SW480 (cell line): ENCODE data around the gene JOSD1.

Experiments
- DNase-seq: peaks from one replicate; pipeline ENCODE4 v3.0.0-alpha.2; 2016; ENCODE audit warnings: low spot score

JOSD1 gene

DNA sequence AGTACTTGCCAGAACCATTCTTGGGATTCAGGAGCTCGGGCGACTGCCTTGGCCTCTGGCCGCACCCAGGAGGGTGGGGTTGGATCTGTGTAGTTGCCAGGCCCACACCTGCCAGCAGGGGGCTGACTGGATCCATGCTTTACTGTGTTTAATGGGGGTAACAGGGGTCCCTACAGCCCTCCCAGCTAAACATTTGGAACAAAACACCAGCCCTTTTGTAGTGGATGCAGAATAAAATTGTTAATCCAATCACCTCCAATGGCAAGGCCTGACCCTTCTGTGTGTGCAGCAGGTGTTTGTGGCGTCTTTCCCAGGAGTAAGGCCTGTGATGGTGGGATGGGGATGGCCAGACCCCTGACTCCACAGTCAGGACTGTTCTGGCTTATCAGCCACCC, 32.6 kb upstream of the JOSD1 start:
- DNase-seq, result no peak

DNA sequence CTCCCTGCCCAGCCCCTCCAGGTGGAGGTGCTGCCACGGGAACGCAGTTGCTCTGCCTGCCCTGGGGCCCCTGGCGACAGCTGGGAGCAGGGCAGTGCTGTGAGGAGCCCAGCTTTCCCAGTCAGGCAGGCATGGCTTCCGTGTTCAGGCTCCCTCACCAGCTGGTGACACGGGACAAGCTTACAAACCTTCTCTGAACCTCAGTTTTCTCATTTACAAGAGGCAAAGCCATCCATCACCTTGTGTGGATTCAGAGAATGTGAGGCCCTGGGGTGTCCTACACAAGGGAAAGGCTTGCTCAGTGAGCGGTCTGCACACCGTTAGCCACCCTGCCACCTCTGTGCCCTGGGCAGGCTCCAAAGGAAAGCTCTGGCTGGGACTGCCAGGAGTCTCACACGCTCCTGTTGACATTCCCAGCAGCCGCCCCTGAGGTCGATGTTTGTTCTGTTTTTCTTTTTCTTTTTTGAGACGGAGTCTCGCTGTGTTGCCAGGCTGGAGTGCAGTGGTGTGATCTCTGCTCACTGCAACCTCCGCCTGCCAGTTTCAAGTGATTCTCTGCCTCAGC, 31.6 kb upstream of the JOSD1 start:
- no peak for DNase-seq

DNA sequence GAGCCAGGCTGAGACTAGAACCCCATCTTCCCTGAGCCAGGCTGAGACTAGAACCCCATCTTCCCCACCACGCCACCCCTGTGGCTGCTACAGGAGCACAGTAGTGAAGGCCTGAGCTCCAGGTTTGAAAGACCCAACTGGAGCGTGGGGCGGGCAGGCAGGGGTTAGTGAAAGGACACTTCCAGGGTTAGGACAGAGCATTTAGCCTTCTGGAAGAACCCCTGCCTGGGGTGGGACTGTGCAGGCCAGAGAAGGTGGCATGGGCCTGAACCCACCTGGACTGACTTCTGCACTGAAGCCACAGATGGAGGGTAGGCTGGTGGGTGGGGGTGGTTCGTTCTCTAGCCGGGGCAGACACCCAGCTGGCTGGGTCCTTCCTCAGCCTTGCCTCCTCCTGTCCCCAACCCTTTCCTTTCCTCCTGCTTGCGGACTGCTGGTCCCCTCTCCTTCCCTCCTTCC, 31.0 kb upstream of the JOSD1 start:
- no peak for DNase-seq

DNA sequence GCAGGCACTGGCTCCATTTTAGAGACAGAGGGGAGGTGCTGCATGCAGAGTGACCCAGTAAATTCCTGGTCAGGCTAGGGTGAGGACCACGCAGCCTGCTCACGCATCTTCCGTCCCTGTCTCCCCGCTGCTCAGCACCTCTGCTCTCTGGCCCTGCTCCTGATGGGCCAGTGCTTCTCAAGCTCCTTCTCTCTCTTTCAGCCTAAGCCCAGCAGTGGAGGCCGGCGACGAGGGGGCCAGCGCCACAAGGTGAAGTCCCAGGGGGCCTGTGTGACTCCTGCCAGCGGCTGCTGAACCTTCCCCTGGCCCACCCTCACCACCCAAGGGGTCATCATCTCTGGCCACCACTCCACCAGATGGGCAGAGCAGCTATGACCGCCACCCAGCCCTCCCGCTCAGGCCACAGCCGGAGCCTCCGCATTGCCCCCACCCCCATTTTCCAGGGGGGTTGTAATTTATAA, 29.7 kb upstream of the JOSD1 start:
- no peak for DNase-seq

DNA sequence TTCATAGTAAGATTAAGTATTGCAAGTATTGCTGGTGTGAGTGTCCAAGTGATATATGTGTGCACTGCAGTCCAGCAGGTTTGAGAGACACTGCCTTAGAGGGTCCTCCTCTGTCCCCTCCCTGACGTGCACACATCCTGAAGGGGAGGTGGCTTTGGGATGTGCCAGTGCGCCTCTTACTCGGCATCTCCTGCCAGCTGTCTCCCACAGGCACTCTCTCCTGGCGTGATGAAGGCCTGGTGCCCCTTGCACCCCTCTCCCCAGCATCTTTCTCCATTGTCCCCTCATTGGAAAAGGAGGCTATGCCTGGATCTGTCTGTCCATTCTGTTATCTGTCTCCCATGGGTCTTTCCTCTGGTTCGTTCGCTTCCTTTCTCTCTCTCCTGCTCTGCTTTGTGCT, 29.2 kb upstream of the JOSD1 start:
- no peak for DNase-seq

DNA sequence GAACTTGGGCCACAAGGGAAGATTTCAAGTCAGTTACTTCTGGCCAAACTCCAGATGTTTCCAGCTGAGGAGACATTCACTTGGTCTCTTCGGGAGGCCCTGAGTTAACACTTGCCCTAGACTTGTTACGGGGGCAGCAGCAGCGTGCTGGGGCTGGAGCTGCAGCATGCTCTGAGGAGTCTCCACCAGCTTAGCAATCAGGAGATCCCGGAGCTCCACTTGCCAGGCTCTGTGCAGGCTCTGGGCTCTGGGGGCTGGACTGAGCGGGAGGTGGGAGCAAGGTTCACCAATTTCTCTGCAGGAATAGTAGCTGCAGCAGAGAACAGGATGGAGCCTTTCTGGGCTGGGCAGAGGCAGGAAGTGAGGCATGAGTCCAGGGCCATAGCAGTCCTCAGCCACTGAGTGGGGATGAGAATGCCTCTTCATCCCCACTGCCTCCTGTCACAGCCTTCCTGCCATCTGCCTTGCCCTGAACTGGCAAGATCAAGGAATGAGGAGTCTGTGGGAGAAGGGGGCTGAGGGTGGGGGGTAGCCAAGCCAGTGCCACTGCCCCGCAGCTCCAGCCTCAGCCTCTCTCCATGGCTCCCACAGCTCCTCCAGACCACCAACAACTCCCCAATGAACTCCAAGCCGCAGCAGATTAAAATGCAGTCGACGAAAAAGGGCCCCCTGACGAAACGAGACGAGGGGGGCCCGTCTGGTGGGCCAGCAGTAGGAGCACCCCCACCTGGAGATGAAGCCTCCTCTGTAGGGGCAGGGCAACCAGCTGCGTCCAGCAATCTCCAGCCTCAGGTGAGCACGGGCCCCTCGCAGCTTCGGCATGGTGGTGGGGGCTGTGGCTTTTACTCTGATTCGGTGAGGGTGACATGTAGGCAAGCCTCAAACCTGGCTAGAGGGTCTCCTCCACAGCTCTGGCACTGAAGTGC, 28.4 kb upstream of the JOSD1 start:
- no peak for DNase-seq

DNA sequence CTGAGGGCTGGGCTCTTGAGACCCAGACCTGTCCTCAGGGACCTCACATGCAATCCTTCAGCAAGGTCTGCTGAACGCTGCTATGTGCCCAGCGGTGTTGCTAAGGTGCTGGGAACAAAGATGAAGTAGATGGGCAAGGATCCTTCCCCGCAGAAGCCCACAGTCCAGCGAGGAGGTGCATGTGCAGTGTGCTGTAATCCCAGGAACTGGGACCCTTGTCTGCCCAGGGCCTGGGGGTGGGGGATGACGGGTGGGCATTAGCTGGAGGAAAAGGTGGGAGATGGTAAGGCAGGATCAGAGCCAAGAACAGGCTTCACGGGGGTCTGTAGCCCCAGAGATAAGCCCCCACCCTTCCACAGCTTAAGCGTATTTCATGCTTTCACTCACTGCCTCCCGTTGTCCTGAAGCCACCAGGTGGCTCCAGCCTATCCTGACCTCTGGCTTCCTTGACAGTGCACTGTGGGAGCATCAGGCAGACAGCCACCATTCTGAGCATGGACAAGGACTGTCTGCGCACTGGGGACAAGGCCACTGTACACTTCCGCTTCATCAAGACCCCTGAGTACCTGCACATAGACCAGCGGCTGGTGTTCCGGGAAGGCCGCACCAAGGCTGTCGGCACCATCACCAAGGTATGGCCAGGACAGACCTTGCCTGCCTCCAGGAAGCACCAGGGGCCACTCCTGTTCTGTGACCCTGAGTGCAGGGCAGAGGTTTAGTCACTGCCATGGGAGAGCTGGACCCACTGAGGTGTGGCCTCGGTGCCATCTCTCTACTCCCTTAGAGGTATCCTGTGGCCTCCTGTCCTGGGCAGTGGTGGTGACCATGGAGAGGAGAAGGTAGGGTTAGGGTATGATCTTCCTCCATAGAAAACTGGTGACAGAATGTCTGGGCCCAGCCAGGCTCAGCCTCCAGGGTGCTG, 27.0 kb upstream of the JOSD1 start:
- no peak for DNase-seq

DNA sequence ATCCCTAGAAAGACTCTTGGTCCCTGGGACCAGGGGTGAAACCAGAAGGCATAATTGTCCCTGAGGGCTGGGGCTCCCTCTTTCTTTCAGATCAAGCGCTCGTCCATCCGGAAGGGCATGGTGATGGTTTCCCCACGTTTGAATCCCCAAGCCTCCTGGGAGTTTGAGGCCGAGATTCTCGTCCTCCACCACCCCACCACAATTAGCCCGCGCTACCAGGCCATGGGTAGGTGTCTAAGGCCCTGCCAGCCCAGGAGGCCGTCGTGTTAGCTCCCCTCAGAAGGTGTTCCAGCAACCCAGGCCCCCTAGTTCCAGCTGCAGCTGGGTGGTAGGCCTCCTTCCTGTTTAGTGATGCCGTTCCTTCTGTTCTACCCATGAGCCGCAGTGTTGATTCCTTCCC, 26.4 kb upstream of the JOSD1 start:
- no peak for DNase-seq

DNA sequence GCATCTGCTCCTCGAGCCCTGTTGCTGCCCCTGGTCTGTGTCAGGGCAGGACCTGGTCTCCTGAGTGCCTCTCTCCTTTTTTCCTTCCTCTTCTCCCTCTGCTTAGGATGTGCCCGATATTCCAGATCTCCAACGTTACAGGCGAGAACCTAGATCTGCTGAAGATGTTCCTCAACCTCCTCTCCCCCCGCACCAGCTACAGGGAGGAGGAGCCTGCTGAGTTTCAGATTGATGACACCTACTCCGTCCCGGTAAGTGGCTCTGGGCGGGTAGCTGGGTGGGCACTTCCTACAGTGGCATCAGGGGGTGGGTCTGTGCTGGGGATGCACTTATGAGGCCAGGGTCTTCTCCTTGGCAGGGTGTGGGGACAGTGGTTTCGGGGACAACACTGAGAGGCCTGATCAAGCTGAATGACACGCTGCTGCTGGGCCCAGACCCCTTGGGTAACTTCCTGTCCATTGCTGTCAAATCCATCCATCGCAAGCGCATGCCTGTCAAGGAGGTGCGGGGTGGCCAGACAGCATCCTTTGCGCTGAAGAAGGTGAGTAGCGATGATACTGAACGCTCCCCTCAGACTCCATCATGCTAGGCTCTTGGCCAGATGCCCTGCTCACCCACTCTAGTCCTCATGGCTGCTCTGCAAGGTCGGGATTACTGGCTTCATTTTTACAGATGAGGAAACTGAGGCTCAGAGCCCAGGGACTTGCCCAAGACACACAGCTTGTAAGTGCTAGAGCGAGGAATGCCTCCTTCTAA, 25.3 kb upstream of the JOSD1 start:
- no peak for DNase-seq

DNA sequence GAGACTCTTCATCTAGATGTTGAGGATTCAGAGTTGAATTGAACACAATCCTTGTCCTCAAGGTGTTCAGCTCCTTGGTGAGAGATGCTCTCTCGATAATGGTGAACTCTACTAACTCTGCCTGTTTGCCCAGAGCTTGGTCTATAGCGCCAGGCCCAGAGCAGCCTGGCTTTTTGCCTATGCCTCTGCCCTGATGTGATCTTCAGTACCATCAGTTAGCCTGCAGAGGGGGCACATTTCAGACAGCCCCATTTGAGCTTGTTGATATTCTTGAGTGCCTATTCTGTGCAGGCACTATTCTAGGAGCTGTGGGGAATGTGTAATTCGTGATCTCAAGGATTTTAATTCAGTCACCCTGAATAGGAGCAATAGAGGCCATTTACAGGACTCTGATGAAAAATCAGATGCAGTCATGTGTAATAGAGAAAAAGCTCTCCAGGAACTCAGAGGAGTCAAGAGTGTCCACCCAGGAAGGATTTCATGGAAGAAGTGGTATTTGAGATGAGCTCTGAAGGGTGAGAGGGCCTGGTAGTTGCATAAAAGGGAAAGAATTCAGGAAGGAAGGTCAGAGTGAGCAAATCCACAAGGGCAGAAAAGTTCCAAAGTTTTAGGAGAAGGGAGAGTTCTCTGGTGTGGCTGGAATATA, 24.3 kb upstream of the JOSD1 start:
- DNase-seq, result peak; percentile 28

DNA sequence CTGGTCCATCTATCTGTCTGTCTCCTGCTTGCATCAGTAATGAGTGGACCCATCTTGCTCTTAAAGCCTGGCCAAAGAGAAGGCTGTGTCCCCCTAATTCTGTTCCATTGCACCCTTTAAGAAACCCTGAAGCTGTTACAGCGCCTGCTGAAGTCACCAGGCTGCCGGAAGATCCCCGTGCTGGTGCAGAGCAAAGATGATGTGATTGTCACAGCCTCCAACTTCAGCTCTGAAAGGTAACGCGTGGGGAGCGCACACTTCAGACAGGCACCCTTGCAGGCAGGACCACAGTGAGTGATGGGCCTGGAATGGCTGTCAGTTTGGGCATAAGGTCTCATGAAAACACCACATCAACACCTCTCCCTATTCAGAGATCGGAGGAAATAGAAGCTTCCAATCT, 23.4 kb upstream of the JOSD1 start:
- DNase-seq, result no peak

DNA sequence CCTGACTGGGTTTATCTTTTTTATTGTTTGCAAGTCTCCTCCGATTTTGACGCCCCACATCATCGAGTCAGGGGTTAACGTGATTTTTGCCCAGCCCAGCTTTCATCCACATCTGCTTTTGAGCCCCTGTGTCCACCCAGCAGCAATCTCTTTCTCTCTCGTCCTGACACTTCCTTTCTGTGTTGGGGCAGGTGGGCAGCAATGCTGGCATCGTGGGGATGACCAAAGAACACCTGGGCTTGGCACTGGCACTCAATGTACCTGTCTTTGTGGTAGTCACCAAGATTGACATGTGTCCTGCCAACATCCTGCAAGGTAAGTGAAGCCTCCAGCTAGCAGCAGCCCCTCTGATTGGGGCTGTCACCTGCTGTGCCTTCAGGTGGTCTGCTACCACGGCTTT, 20.8 kb upstream of the JOSD1 start:
- no peak for DNase-seq

DNA sequence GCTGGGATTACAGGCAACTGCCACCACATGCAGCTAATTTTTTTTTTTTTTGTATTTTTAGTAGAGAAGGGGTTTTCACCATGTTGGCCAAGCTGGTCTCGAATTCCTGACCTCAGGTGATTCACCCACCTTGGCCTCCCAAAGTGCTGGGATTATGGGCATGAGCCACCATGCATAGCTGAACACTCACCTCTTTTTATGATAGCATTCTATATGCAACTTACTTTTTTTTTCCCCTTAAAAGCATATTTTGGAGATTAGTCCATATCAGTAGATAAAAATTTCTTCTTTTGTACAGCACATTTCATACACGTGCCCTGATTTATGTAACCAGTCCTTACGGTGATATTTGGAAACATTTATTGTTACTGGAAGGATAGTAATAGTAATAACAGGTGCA, 19.6 kb upstream of the JOSD1 start:
- DNase-seq, result no peak

DNA sequence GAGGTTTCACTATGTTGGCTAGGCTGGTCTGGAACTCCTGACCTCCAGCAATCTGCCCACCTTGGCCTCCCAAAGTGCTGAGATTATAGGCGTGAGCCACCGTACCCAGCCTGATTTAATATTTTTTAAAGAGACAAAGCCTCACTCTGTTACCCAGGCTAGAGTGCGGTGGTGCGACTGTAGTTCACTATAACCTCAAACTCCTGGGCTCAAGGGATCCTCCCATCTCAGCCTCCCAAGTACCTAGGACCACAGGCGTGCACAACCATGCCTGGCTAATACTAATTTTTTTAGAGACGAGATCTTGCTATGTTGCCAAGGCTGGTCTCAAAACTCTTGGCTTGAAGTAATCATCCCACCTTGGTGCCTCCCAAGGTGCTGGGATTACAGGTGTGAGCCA, 18.5 kb upstream of the JOSD1 start:
- DNase-seq, result no peak

DNA sequence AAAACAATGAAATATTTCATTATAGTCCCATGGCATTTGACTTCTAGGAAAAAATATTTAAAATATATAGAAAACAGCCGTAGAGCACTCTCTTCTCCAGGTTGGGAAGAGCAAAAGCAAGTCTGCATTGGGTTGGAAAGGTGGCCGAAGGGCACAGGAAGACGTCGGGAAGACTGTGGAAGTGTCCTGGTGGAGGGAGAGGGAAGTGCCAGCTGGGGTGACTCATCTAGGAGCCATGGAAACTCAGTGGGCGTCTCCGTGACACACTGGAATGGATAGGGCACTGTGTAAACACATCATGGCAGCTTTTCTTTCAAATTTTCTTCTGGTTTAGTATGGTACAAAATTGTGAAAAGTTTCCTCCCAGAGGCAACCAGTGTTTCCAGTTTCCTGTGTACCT, 17.7 kb upstream of the JOSD1 start:
- peak; percentile 70 for DNase-seq

DNA sequence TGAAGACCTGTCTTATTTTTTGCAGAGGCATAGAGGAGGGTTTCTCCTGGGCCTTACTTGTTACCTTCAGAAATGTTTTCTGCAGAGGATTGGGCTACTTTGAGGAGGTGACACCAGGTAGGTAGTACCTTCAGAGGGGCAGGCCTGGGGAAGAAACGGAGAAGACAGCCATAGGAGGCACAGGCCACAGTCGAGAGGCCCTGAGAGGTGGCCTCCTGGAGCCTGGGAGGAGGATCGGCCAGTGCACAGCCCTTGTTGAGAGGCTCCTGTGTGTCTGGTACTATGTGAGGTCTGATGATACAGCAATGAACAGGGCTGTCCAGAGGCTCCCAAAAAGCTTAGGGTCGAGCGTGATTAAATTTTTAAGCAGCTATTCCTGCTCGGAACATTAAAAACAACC, 16.5 kb upstream of the JOSD1 start:
- no peak for DNase-seq

DNA sequence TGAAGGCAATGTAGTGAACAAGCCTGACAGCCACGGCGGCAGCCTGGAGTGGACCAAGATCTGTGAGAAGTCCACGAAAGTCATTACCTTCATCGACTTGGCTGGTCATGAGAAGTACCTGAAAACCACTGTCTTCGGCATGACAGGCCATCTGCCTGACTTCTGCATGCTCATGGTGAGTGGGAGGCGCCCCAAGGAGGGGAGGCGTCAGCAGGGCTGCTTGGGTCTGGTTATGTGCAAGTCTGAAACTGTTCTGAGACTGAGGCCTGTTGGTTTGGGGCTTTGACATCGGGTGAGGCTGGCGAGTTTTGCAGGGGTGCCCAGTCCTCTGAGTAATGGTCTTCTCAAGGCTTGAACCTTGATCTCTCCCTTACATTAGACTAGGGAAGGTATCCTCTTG, 16.1 kb upstream of the JOSD1 start:
- DNase-seq, result no peak

DNA sequence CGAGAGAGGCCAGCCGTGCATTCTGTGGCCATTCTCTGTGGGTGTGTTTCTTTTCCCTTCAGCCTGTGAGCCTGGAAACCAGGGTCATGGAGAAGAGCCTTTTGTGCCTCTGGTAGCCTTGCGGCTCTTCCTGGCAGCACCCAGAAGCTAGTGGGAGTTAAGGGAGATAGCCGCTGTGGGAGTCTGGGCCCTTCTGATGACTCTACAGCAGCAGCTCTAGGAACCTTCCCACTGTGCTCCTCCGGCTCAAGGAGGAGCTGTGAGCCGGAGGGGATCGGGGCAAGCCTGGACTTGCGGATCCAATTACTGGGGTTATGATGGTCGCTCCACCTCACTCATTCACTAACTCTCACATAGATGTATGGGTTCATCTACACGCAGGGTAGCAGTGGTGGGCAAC, 15.5 kb upstream of the JOSD1 start:
- DNase-seq, result no peak

DNA sequence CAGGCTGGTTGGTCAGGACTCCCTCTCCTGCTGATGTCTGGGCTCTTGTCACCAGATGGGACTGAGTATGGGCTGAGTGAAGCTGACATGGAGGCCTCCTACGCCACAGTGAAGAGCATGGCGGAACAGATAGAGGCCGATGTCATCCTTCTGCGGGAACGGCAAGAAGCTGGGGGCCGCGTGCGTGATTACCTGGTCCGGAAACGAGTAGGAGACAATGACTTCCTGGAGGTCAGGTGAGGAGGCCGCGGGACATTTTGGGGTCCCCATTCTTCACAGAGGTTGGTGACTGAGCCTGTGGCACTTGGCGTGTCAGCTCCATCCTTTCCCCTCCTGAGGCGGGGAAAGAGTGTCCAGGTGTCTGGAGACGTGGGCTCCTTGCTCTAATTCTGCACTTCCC, 15.1 kb upstream of the JOSD1 start:
- DNase-seq, result no peak

DNA sequence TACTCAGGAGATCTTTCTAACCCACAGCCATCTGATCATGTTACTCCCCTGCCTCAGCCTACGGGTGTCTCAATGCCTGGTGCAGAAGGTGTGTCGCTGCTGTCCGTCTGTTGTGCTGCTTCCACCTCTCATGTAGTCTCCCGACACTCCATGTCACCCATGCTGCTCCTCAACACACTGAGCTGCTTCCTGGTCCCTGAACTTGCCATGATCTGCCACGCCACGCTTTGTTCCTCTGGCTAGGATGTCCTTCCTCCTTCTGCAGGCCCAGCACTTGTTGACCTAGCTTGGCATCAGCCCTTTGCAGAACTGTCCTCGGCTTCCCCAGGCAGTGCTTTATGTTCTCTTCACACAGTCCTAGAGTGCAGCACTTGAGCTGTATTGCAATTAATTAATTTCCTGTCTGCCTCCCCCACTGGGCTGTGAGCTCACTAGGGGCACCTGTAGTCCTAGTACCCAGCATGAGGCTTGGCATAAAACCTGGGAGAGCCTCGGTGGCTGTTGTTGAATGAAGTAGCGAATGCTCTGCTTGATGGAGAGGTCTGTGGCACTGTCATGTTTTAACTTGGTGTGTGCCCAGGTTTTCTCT, 14.5 kb upstream of the JOSD1 start:
- DNase-seq, result no peak

DNA sequence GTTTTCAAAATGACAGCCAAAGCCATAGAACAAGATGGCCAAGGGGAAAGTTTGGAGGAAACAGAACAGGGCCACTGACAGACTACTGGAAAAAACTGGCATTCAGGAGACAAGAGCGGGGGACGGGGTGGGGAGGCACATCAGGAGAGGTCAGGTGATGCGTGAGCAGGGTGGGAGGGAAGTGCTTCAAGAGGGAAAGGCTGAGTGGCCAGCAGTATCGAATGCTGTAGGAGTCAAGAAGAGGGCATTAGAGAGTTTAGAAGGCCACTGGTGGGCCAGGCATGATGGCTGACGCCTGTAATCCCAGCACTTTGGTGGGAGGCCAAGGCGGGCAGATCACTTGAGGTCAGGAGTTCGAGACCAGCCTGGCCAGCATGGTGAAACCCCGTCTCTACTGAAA, 13.2 kb upstream of the JOSD1 start:
- no peak for DNase-seq
